HepG2 (cell line): ENCODE results near the gene LAMC3. TPM values are rescaled to one million over a fixed set of nuclear protein-coding genes. Genes with fewer than 3 reads are reported as not detected.

Experiments
- ADNP ChIP-seq: sonication (generic); formaldehyde crosslinking; IDR thresholded peaks from 2 replicates; pipeline ENCODE4 v1.4.0; 2020; ENCODE audit warnings: missing genetic modification reagents
- ARNTL ChIP-seq: sonication (generic); formaldehyde crosslinking; IDR thresholded peaks from 2 replicates; pipeline ENCODE4 v1.4.0; 2020; ENCODE audit warnings: mild to moderate bottlenecking, missing genetic modification reagents
- CENPX ChIP-seq: sonication (generic); formaldehyde crosslinking; IDR thresholded peaks from 2 replicates; pipeline ENCODE4 v1.9.0; 2021; ENCODE audit warnings: mild to moderate bottlenecking, missing genetic modification reagents, moderate library complexity
- DBP ChIP-seq: sonication (generic); formaldehyde crosslinking; IDR thresholded peaks from 2 replicates; pipeline ENCODE4 v1.4.0; 2020; ENCODE audit warnings: missing genetic modification reagents; ENCODE audit errors: not compliant biosample characterization
- ETV5 ChIP-seq: IDR thresholded peaks from 2 replicates; pipeline ENCODE4 v1.6.1; 2018; ENCODE audit warnings: missing biosample characterization, missing genetic modification reagents, inconsistent platforms, borderline replicate concordance
- KDM5A ChIP-seq: fragments of 200-600 bp; sonication (generic); IDR thresholded peaks from 2 replicates; pipeline ENCODE4 v1.7.0; 2018; ENCODE audit warnings: antibody characterized with exemption, mild to moderate bottlenecking, low read length, borderline replicate concordance
- MAZ ChIP-seq, 2 experiments: sonication (generic) in 1 of 2; formaldehyde crosslinking in 1 of 2; IDR thresholded peaks; 2 replicates each; pipeline versions ENCODE4 v1.5.0 to v1.6.1; 2012 to 2020; ENCODE audit warnings: low read depth in 2 of 2, mild to moderate bottlenecking in 2 of 2, borderline replicate concordance in 1 of 2, improper control_type of control experiment in 1 of 2, low read length in 1 of 2, missing genetic modification reagents in 1 of 2, moderate library complexity in 1 of 2
- MTA3 ChIP-seq: sonication (generic); formaldehyde crosslinking; IDR thresholded peaks from 2 replicates; pipeline ENCODE4 v1.4.0; 2020; ENCODE audit warnings: missing genetic modification reagents
- MTF2 ChIP-seq: sonication (generic); formaldehyde crosslinking; IDR thresholded peaks from 2 replicates; pipeline ENCODE4 v1.5.0; 2020; ENCODE audit warnings: missing genetic modification reagents, borderline replicate concordance
- PAWR ChIP-seq: sonication (generic); formaldehyde crosslinking; IDR thresholded peaks from 2 replicates; pipeline ENCODE4 v1.4.0; 2020; ENCODE audit warnings: missing genetic modification reagents, mild to moderate bottlenecking, borderline replicate concordance
- RBM39 ChIP-seq: fragments of 200-400 bp; formaldehyde crosslinking; IDR thresholded peaks from one replicate; pipeline ENCODE4 v1.6.1; 2018; ENCODE audit warnings: antibody characterized with exemption, mild to moderate bottlenecking, low read depth, low read length; ENCODE audit not compliant: poor library complexity, severe bottlenecking
- SATB2 ChIP-seq: sonication (generic); formaldehyde crosslinking; IDR thresholded peaks from 2 replicates; pipeline ENCODE4 v1.5.0; 2020; ENCODE audit warnings: missing genetic modification reagents
- SKI ChIP-seq: fragments of 450-650 bp; IDR thresholded peaks from one replicate; pipeline ENCODE4 v1.6.1; 2018; ENCODE audit warnings: mild to moderate bottlenecking; ENCODE audit not compliant: partially characterized antibody
- TEAD3 ChIP-seq: optimal IDR thresholded peaks from 2 replicates; pipeline ENCODE3; 2016; ENCODE audit warnings: borderline replicate concordance
- TFDP1 ChIP-seq: IDR thresholded peaks from 2 replicates; pipeline ENCODE4 v1.6.1; 2016; ENCODE audit warnings: missing compliant biosample characterization, missing genetic modification reagents, borderline replicate concordance
- ZC3H13 ChIP-seq: sonication (generic); formaldehyde crosslinking; IDR thresholded peaks from 2 replicates; pipeline ENCODE4 v1.8.1; 2023; ENCODE audit warnings: mild to moderate bottlenecking, missing genetic modification reagents, moderate library complexity
- ZNF205 ChIP-seq: IDR thresholded peaks from 2 replicates; pipeline ENCODE4 v1.6.1; 2018; ENCODE audit warnings: missing biosample characterization, missing genetic modification reagents
- ZNF207 ChIP-seq: fragments of 450-650 bp; IDR thresholded peaks from 2 replicates; pipeline ENCODE4 v1.6.1; 2016; ENCODE audit warnings: antibody characterized with exemption, borderline replicate concordance
- ZNF430 ChIP-seq: sonication (generic); formaldehyde crosslinking; IDR thresholded peaks from 2 replicates; pipeline ENCODE4 v1.9.0; 2021; ENCODE audit warnings: mild to moderate bottlenecking, missing genetic modification reagents
- ZNF710 ChIP-seq: sonication (generic); formaldehyde crosslinking; IDR thresholded peaks from 2 replicates; pipeline ENCODE4 v1.5.0; 2020; ENCODE audit warnings: mild to moderate bottlenecking, missing genetic modification reagents, borderline replicate concordance
- ZNF83 ChIP-seq: sonication (generic); formaldehyde crosslinking; IDR thresholded peaks from 2 replicates; pipeline ENCODE4 v1.4.0; 2020; ENCODE audit warnings: missing genetic modification reagents, mild to moderate bottlenecking, borderline replicate concordance
- polyA plus RNA-seq, 8 experiments: library from polyadenylated mRNA; depleted of rRNA in 3 of 8; stranded (reverse) in 7 of 8; unstranded in 1 of 8; fragments of >200 nt; fragmentation: Illumina TruSeq in 4 of 8; extraction: Trizol in 4 of 8; gene quantifications; 2 replicates each; pipeline versions ENCODE4 v1.2.1 to v1.2.3, GENCODE V29; 2011 to 2016; ENCODE audit warnings: low read depth in 4 of 8, missing spikeins in 1 of 8, mixed read lengths in 1 of 8; ENCODE audit not compliant: insufficient read depth in 1 of 8
- total RNA-seq, 5 experiments: library from RNA; depleted of rRNA; stranded (reverse); fragments of >200 nt; fragmentation: Illumina TruSeq; extraction: Trizol; gene quantifications; 2 replicates each; pipeline ENCODE4 v1.2.3, GENCODE V29; 2016; ENCODE audit warnings: low read depth in 1 of 5
- TF ChIP-seq, protein P1 (sequence below): IDR thresholded peaks from 2 replicates; pipeline ENCODE4 v1.4.0; 2020; ENCODE audit warnings: mild to moderate bottlenecking, missing genetic modification reagents

The LAMC3 gene
- total and polyA plus RNA-seq, 2 of the 13 experiments (the other 11 are each of a cell fraction or from before 2014, with no cell fraction given): 0.07 to 0.57 TPM

GRCh38 chr9:131046581-131047202, 37.7 kb downstream of the LAMC3 start (continued):
- TF ChIP-seq ZNF710 (CRISPR knock-in tag) (peak; percentile 19; the same call in 1 of the 2 replicates), KDM5A (no peak), DBP (CRISPR knock-in tag) (no peak), CENPX (CRISPR knock-in tag) (no peak), SKI (peak; percentile 19), MTF2 (CRISPR knock-in tag) (no peak; the same call in 1 of the 2 replicates), ZNF83 (CRISPR knock-in tag) (no peak; the same call in 1 of the 2 replicates), ADNP (no peak), SATB2 (no peak), TFDP1 (CRISPR knock-in tag) (no peak), MTA3 (no peak), RBM39 (no peak), ZNF430 (CRISPR knock-in tag) (no peak), ARNTL (CRISPR knock-in tag) (no peak), MAZ (IDR thresholded peaks at IDR 0.05; ENCODE audit: borderline replicate concordance, low read depth, low read length) (no peak), MAZ (CRISPR knock-in tag; IDR thresholded peaks at IDR 0.05; ENCODE audit: low read depth) (no peak), ZC3H13 (CRISPR knock-in tag) (no peak), PAWR (CRISPR knock-in tag) (no peak), TEAD3 (CRISPR knock-in tag) (peak; percentile 34), ZNF205 (CRISPR knock-in tag) (no peak), ETV5 (CRISPR knock-in tag) (no peak), ZNF207 (no peak)
- TF ChIP-seq, protein P1, sequence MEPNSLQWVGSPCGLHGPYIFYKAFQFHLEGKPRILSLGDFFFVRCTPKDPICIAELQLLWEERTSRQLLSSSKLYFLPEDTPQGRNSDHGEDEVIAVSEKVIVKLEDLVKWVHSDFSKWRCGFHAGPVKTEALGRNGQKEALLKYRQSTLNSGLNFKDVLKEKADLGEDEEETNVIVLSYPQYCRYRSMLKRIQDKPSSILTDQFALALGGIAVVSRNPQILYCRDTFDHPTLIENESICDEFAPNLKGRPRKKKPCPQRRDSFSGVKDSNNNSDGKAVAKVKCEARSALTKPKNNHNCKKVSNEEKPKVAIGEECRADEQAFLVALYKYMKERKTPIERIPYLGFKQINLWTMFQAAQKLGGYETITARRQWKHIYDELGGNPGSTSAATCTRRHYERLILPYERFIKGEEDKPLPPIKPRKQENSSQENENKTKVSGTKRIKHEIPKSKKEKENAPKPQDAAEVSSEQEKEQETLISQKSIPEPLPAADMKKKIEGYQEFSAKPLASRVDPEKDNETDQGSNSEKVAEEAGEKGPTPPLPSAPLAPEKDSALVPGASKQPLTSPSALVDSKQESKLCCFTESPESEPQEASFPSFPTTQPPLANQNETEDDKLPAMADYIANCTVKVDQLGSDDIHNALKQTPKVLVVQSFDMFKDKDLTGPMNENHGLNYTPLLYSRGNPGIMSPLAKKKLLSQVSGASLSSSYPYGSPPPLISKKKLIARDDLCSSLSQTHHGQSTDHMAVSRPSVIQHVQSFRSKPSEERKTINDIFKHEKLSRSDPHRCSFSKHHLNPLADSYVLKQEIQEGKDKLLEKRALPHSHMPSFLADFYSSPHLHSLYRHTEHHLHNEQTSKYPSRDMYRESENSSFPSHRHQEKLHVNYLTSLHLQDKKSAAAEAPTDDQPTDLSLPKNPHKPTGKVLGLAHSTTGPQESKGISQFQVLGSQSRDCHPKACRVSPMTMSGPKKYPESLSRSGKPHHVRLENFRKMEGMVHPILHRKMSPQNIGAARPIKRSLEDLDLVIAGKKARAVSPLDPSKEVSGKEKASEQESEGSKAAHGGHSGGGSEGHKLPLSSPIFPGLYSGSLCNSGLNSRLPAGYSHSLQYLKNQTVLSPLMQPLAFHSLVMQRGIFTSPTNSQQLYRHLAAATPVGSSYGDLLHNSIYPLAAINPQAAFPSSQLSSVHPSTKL (CRISPR knock-in tag): no peak
